AG09309 (cell line): ENCODE results near the gene CYP46A1.

ENCODE experiments used
- DNase-seq: peaks from one replicate; pipeline ENCODE4 v3.0.0-alpha.2; 2010; ENCODE audit warnings: low read depth
- H3K4me3 ChIP-seq: 2 replicates; pipeline ENCODE4 v1.5.1; 2011; ENCODE audit warnings: mild to moderate bottlenecking, low read depth, low read length, moderate library complexity; ENCODE audit not compliant: control insufficient read depth
- CTCF ChIP-seq: IDR thresholded peaks from 2 replicates; pipeline ENCODE4 v1.5.1; 2011; ENCODE audit warnings: mild to moderate bottlenecking, low read depth, low read length, inconsistent platforms; ENCODE audit not compliant: insufficient read depth, control insufficient read depth; ENCODE audit errors: missing control alignments

Gene CYP46A1

GRCh38 chr14:99668307-99669295, 15.5 kb upstream of the CYP46A1 start:
- DNase-seq: no peak
- no peak for TF ChIP-seq CTCF
- no peak overlapping the region for H3K4me3 ChIP-seq

- TF ChIP-seq CTCF: no peak
- DNase-seq: no peak
- H3K4me3 ChIP-seq: no peak overlapping the region
Measured at GRCh38 chr14:99670361-99671234, 13.5 kb upstream of the CYP46A1 start.

GRCh38 chr14:99671235-99672224, 12.6 kb upstream of the CYP46A1 start:
- TF ChIP-seq CTCF: no peak
- no peak overlapping the region for H3K4me3 ChIP-seq
- no peak for DNase-seq

- no peak for DNase-seq
- TF ChIP-seq CTCF: no peak
- no peak overlapping the region for H3K4me3 ChIP-seq
Measured at GRCh38 chr14:99672506-99673304, 11.4 kb upstream of the CYP46A1 start.

- H3K4me3 ChIP-seq: no peak overlapping the region
- no peak for DNase-seq
- no peak for TF ChIP-seq CTCF
Measured at GRCh38 chr14:99673305-99674063, 10.6 kb upstream of the CYP46A1 start.
